Neural progenitor cell (in vitro differentiated cells): ENCODE results near the gene TSEN34. TPM values are rescaled to one million over a fixed set of nuclear protein-coding genes. Genes with fewer than 3 reads are reported as not detected.

ENCODE experiments used
- DNase-seq: peaks from one replicate; pipeline ENCODE4 v3.0.0-alpha.2; 2016; ENCODE audit warnings: low spot score
- H2AFZ ChIP-seq: fragments of 200-600 bp; sonication (generic); replicated peaks from 2 replicates; pipeline ENCODE4 v1.6.1; 2016; ENCODE audit warnings: antibody characterized with exemption
- H3F3A ChIP-seq: fragments of 200-600 bp; sonication (generic); 2 replicates; pipeline ENCODE4 v1.6.1; 2016; ENCODE audit warnings: antibody characterized with exemption, low read depth
- H3K27ac ChIP-seq: fragments of 200-600 bp; sonication (generic); 2 replicates; pipeline ENCODE4 v1.5.1; 2016; ENCODE audit warnings: mild to moderate bottlenecking
- H3K27me3 ChIP-seq: fragments of 200-600 bp; sonication (generic); 2 replicates; pipeline ENCODE4 v1.6.1; 2016; ENCODE audit warnings: mild to moderate bottlenecking, moderate library complexity
- H3K36me3 ChIP-seq: fragments of 200-600 bp; sonication (generic); 2 replicates; pipeline ENCODE4 v1.5.1; 2016
- H3K4me1 ChIP-seq: fragments of 200-600 bp; sonication (generic); 2 replicates; pipeline ENCODE4 v1.6.1; 2016; ENCODE audit warnings: mixed run types
- H3K4me2 ChIP-seq: fragments of 200-600 bp; sonication (generic); 2 replicates; pipeline ENCODE4 v1.6.1; 2016
- H3K4me3 ChIP-seq: fragments of 200-600 bp; sonication (generic); 2 replicates; pipeline ENCODE4 v1.5.1; 2016
- H3K79me2 ChIP-seq: fragments of 200-600 bp; sonication (generic); 2 replicates; pipeline ENCODE4 v1.6.1; 2016; ENCODE audit warnings: low read depth
- H3K9ac ChIP-seq: fragments of 200-600 bp; sonication (generic); 2 replicates; pipeline ENCODE4 v1.6.1; 2016
- H3K9me3 ChIP-seq: fragments of 200-600 bp; sonication (generic); 2 replicates; pipeline ENCODE4 v1.5.1; 2016; ENCODE audit warnings: low read depth
- H4K20me1 ChIP-seq: fragments of 200-600 bp; sonication (generic); 2 replicates; pipeline ENCODE4 v1.6.1; 2016; ENCODE audit warnings: low read depth
- H3K27ac Mint-ChIP-seq: 3 replicates; pipeline ENCODE4 v1.8.0; 2021; ENCODE audit warnings: mixed read lengths
- H3K27me3 Mint-ChIP-seq: 2 replicates; pipeline ENCODE4 v1.8.0; 2022; ENCODE audit warnings: low read depth, mild to moderate bottlenecking, inconsistent platforms, moderate library complexity, mixed read lengths; ENCODE audit not compliant: insufficient read depth
- H3K36me3 Mint-ChIP-seq: 3 replicates; pipeline ENCODE4 v1.8.0; 2021; ENCODE audit warnings: mixed read lengths
- H3K4me1 Mint-ChIP-seq: 3 replicates; pipeline ENCODE4 v1.8.0; 2021; ENCODE audit warnings: mixed read lengths
- H3K4me3 Mint-ChIP-seq: 3 replicates; pipeline ENCODE4 v1.8.0; 2021; ENCODE audit warnings: mild to moderate bottlenecking, moderate library complexity, mixed read lengths
- H3K9me3 Mint-ChIP-seq: 3 replicates; pipeline ENCODE4 v1.8.0; 2020; ENCODE audit warnings: mixed read lengths
- EZH2 ChIP-seq: fragments of 200-600 bp; sonication (generic); IDR thresholded peaks from 2 replicates; pipeline ENCODE4 v1.6.1; 2017; ENCODE audit warnings: antibody characterized with exemption, mild to moderate bottlenecking, moderate library complexity
- EZH2phosphoT487 ChIP-seq: fragments of 200-600 bp; sonication (generic); IDR thresholded peaks from 2 replicates; pipeline ENCODE4 v1.6.1; 2017; ENCODE audit warnings: antibody characterized with exemption
- total RNA-seq: library from RNA; depleted of rRNA; stranded (reverse); fragments of >200 nt; gene quantifications from 2 replicates; pipeline ENCODE4 v1.2.3, GENCODE V29; 2015; ENCODE audit warnings: low replicate concordance
- TF ChIP-seq, protein P1 (sequence below): fragments of 200-600 bp; sonication (generic); IDR thresholded peaks from 2 replicates; pipeline ENCODE4 v1.5.1; 2017; ENCODE audit warnings: antibody characterized with exemption, mild to moderate bottlenecking

The TSEN34 gene
- total RNA-seq, 1 donor from 2014 or later: 10.3 TPM

DNA sequence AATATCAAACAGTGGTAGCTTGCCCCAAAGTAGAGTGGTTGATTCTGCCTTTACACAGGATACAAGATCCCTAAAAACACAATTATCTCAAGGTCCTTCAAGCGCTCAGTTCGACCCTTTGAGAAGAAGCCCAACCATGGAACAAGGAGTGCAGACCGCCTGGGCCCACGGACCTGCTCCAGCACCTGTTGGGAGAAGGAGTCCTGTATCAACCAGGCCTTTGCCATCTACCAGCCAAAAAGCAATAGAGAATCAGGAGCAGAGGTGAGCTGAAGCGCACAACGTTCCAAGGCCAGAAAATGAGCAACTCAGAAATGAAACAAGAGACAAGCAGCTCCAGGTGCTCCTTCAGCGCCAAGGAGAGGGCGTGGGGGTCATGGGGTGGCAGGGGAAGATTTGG lies 38.0 kb downstream of the TSEN34 start:
- H3K4me3 ChIP-seq: no peak overlapping the region

GRCh38 chr19:54230031-54230430 lies 38.9 kb downstream of the TSEN34 start:
- H3K4me3 Mint-ChIP-seq: no peak overlapping the region
- H3K27ac Mint-ChIP-seq: no peak overlapping the region
- H3K27me3 Mint-ChIP-seq: peaks cover 3% of the 10 kb centered on the region
- Histone ChIP-seq H3F3A (no peaks in the 10 kb centered on the region), H3K9me3 (no peaks in the 10 kb centered on the region), H3K9ac (no peak overlapping the region), H3K27me3 (peaks cover 61% of the 10 kb centered on the region), H3K36me3 (no peaks in the 10 kb centered on the region), H4K20me1 (no peaks in the 10 kb centered on the region), H2AFZ (no peak overlapping the region), H3K4me3 (no peak overlapping the region), H3K27ac (no peak overlapping the region), H3K4me1 (no peaks in the 10 kb centered on the region), H3K79me2 (no peaks in the 10 kb centered on the region), H3K4me2 (no peak overlapping the region)
- H3K9me3 Mint-ChIP-seq: peaks cover 20% of the 10 kb centered on the region
- H3K4me1 Mint-ChIP-seq: no peaks in the 10 kb centered on the region
- TF ChIP-seq EZH2 (no peak), EZH2phosphoT487 (no peak)
- TF ChIP-seq, protein P1, sequence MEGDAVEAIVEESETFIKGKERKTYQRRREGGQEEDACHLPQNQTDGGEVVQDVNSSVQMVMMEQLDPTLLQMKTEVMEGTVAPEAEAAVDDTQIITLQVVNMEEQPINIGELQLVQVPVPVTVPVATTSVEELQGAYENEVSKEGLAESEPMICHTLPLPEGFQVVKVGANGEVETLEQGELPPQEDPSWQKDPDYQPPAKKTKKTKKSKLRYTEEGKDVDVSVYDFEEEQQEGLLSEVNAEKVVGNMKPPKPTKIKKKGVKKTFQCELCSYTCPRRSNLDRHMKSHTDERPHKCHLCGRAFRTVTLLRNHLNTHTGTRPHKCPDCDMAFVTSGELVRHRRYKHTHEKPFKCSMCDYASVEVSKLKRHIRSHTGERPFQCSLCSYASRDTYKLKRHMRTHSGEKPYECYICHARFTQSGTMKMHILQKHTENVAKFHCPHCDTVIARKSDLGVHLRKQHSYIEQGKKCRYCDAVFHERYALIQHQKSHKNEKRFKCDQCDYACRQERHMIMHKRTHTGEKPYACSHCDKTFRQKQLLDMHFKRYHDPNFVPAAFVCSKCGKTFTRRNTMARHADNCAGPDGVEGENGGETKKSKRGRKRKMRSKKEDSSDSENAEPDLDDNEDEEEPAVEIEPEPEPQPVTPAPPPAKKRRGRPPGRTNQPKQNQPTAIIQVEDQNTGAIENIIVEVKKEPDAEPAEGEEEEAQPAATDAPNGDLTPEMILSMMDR: no peak
- no peak for DNase-seq
- no peaks in the 10 kb centered on the region for H3K36me3 Mint-ChIP-seq

More for the DNA sequence above, 38.0 kb downstream of the TSEN34 start:
- no peaks in the 10 kb centered on the region for H4K20me1 ChIP-seq
- no peak overlapping the region for H3K27ac ChIP-seq
- no peak overlapping the region for H3K4me2 ChIP-seq
- H3K36me3 ChIP-seq: no peaks in the 10 kb centered on the region
- H2AFZ ChIP-seq: no peak overlapping the region
- Mint-ChIP-seq H3K4me3 (no peak overlapping the region), H3K9me3 (peaks cover 14% of the 10 kb centered on the region), H3K4me1 (no peaks in the 10 kb centered on the region), H3K27me3 (peaks cover 3% of the 10 kb centered on the region), H3K27ac (no peak overlapping the region), H3K36me3 (no peaks in the 10 kb centered on the region)
- no peaks in the 10 kb centered on the region for H3K79me2 ChIP-seq
- H3K4me1 ChIP-seq: no peaks in the 10 kb centered on the region
- H3K9me3 ChIP-seq: no peaks in the 10 kb centered on the region
- no peak overlapping the region for H3K9ac ChIP-seq
- TF ChIP-seq, protein P1: no peak
- TF ChIP-seq EZH2phosphoT487 (no peak), EZH2 (no peak)
- no peak for DNase-seq
- H3K27me3 ChIP-seq: peaks cover 56% of the 10 kb centered on the region
- H3F3A ChIP-seq: no peaks in the 10 kb centered on the region

GRCh38 chr19:54231077-54231931 lies 40.2 kb downstream of the TSEN34 start:
- peaks cover 20% of the 10 kb centered on the region for H3K9me3 Mint-ChIP-seq
- Histone ChIP-seq H2AFZ (peak overlapping the region; percentile 81), H3K9me3 (no peaks in the 10 kb centered on the region), H3K4me3 (no peak overlapping the region), H3K4me2 (no peak overlapping the region), H4K20me1 (no peaks in the 10 kb centered on the region), H3K27me3 (peaks cover 64% of the 10 kb centered on the region), H3K27ac (no peak overlapping the region), H3F3A (no peaks in the 10 kb centered on the region), H3K79me2 (no peaks in the 10 kb centered on the region), H3K36me3 (no peaks in the 10 kb centered on the region), H3K9ac (no peak overlapping the region), H3K4me1 (no peaks in the 10 kb centered on the region)
- peak; percentile 90 for DNase-seq
- no peak overlapping the region for H3K4me3 Mint-ChIP-seq
- H3K36me3 Mint-ChIP-seq: no peaks in the 10 kb centered on the region
- TF ChIP-seq, protein P1: peak; percentile 98
- TF ChIP-seq EZH2phosphoT487: no peak
- peak overlapping the region; percentile 23 for H3K27ac Mint-ChIP-seq
- H3K4me1 Mint-ChIP-seq: no peaks in the 10 kb centered on the region
- H3K27me3 Mint-ChIP-seq: peaks cover 3% of the 10 kb centered on the region
